ENCODE measurements around the gene RFXAP. TPM values are rescaled to one million over a fixed set of nuclear protein-coding genes. Genes with fewer than 3 reads are reported as not detected.
A peak's percentile ranks its signal among the peaks of the same experiment; 100 is the strongest.

Gene RFXAP
- total RNA-seq, 1 donor from 2014 or later: 4.2 TPM

GRCh38 chr13:36857253-36857652 is 38.2 kb downstream of the RFXAP start:
- intact Hi-C loops (cut with micrococcal nuclease): loop anchor here (5.0 kb wide), 1 partner anchor 125 kb away; no protein-coding TSS in a partner anchor
- TF ChIP-seq CTCF (IDR thresholded peaks at IDR 0.05; ENCODE audit: borderline replicate concordance): no peak
- peaks cover 6% of the 10 kb centered on the region for H3K4me1 ChIP-seq

GRCh38 chr13:36858290-36858689 is 39.3 kb downstream of the RFXAP start:
- no peak overlapping the region for H3K27ac ChIP-seq (replicated peaks)
- peak; percentile 56 for TF ChIP-seq CTCF (IDR thresholded peaks at IDR 0.05; ENCODE audit: borderline replicate concordance)

More at GRCh38 chr13:36857253-36857652, 38.2 kb downstream of the RFXAP start:
- no peak overlapping the region for H3K27ac ChIP-seq (replicated peaks)
- no peak overlapping the region for H3K4me3 ChIP-seq
- no peaks in the 10 kb centered on the region for H3K9me3 ChIP-seq (replicated peaks)
- DNase-seq: no peak
- no peaks in the 10 kb centered on the region for H3K27me3 ChIP-seq (ENCODE audit: low read depth)
- peaks cover 8% of the 10 kb centered on the region for H3K36me3 ChIP-seq

GRCh38 chr13:36859259-36859658 is 40.2 kb downstream of the RFXAP start:
- no peak overlapping the region for H3K4me3 ChIP-seq
- no peak overlapping the region for H3K27ac ChIP-seq (replicated peaks)
- H3K9me3 ChIP-seq (replicated peaks): no peaks in the 10 kb centered on the region
- peaks cover 6% of the 10 kb centered on the region for H3K4me1 ChIP-seq
- no peak for DNase-seq
- no peak for TF ChIP-seq CTCF (IDR thresholded peaks at IDR 0.05; ENCODE audit: borderline replicate concordance)
- peaks cover 4% of the 10 kb centered on the region for H3K36me3 ChIP-seq
- H3K27me3 ChIP-seq (ENCODE audit: low read depth): no peaks in the 10 kb centered on the region
- intact Hi-C loops (cut with micrococcal nuclease): loop anchor here (5.0 kb wide), 1 partner anchor 123 kb away; no protein-coding TSS in a partner anchor

More at GRCh38 chr13:36858290-36858689, 39.3 kb downstream of the RFXAP start:
- Histone ChIP-seq H3K36me3 (peaks cover 3% of the 10 kb centered on the region), H3K4me1 (peaks cover 6% of the 10 kb centered on the region), H3K9me3 (replicated peaks) (no peaks in the 10 kb centered on the region), H3K27me3 (ENCODE audit: low read depth) (no peaks in the 10 kb centered on the region), H3K4me3 (no peak overlapping the region)
- no peak for DNase-seq
- intact Hi-C loops (cut with micrococcal nuclease): loop anchor here (5.0 kb wide), 1 partner anchor 124 kb away; no protein-coding TSS in a partner anchor

- Histone ChIP-seq H3K36me3 (peaks cover 20% of the 10 kb centered on the region), H3K4me1 (peaks cover 6% of the 10 kb centered on the region), H3K27ac (replicated peaks) (peak overlapping the region; percentile 57), H3K9me3 (replicated peaks) (no peaks in the 10 kb centered on the region), H3K27me3 (ENCODE audit: low read depth) (no peaks in the 10 kb centered on the region), H3K4me3 (no peak overlapping the region)
- intact Hi-C loops (cut with micrococcal nuclease): no loop called here
- no peak for TF ChIP-seq CTCF (IDR thresholded peaks at IDR 0.05; ENCODE audit: borderline replicate concordance)
- no peak for DNase-seq
These were observed 43.1 kb downstream of the RFXAP start for GRCh38 chr13:36862002-36862685.

GRCh38 chr13:36862722-36863121 is 43.7 kb downstream of the RFXAP start:
- Histone ChIP-seq H3K4me1 (peaks cover 6% of the 10 kb centered on the region), H3K27me3 (ENCODE audit: low read depth) (no peaks in the 10 kb centered on the region), H3K4me3 (no peak overlapping the region), H3K36me3 (peaks cover 20% of the 10 kb centered on the region), H3K27ac (replicated peaks) (peak overlapping the region; percentile 57), H3K9me3 (replicated peaks) (no peaks in the 10 kb centered on the region)
- DNase-seq: no peak
- intact Hi-C loops (cut with micrococcal nuclease): no loop called here
- no peak for TF ChIP-seq CTCF (IDR thresholded peaks at IDR 0.05; ENCODE audit: borderline replicate concordance)
